ENCODE results near the gene TRAM2. TPM values are rescaled to one million over a fixed set of nuclear protein-coding genes. Genes with fewer than 3 reads are reported as not detected.

Gene TRAM2
- total RNA-seq, 1 experiment from 2014 or later: 12.8 TPM

DNA sequence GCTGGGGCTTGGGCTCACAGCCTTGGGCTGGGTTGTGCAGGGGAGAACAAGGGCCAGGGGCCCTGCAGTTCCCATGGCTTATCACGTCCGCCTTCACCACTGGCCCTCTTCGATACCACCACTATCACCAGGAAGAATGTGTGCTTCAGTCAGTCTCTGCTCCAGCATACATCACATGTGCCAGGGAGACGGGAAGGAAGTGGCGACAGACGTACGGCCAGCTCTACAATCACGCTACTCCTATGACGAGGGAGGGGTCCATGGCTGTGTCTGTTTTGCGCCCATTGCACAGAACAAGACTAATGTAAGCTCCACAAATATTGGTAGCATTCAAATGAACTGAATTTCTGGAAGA, 72.1 kb downstream of the TRAM2 start:
- H3K4me1 Mint-ChIP-seq (ENCODE audit: low read depth, unreplicated experiment): peaks cover 40% of the 10 kb centered on the region
- H3K4me3 Mint-ChIP-seq (ENCODE audit: low read depth, unreplicated experiment): peak overlapping the region; percentile 28
- H3K27me3 Mint-ChIP-seq (ENCODE audit: unreplicated experiment): no peaks in the 10 kb centered on the region
- TF ChIP-seq, protein P1, sequence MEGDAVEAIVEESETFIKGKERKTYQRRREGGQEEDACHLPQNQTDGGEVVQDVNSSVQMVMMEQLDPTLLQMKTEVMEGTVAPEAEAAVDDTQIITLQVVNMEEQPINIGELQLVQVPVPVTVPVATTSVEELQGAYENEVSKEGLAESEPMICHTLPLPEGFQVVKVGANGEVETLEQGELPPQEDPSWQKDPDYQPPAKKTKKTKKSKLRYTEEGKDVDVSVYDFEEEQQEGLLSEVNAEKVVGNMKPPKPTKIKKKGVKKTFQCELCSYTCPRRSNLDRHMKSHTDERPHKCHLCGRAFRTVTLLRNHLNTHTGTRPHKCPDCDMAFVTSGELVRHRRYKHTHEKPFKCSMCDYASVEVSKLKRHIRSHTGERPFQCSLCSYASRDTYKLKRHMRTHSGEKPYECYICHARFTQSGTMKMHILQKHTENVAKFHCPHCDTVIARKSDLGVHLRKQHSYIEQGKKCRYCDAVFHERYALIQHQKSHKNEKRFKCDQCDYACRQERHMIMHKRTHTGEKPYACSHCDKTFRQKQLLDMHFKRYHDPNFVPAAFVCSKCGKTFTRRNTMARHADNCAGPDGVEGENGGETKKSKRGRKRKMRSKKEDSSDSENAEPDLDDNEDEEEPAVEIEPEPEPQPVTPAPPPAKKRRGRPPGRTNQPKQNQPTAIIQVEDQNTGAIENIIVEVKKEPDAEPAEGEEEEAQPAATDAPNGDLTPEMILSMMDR (IDR thresholded peaks at IDR 0.05; ENCODE audit: unreplicated experiment): no peak
- BruUV-seq (replicated peaks): no TSS peak
- H3K36me3 Mint-ChIP-seq (ENCODE audit: insufficient read depth, unreplicated experiment): peaks cover 20% of the 10 kb centered on the region
- intact Hi-C loops (cut with micrococcal nuclease; ENCODE audit: unreplicated experiment): loop anchor here (5.0 kb wide), 1 partner anchor 93 kb away; no protein-coding TSS in a partner anchor
- no peak for DNase-seq
- peak overlapping the region; percentile 25 for H3K27ac Mint-ChIP-seq (ENCODE audit: unreplicated experiment)
- CTCF ChIA-PET: interaction anchor here (0.5 to 1.5 kb wide), 12 partner anchors 10 to 147 kb away, joined by 3 to 9 read pairs (median 3); partner anchors contain the start of gene TRAM2
- H3K9me3 Mint-ChIP-seq (ENCODE audit: low read depth, unreplicated experiment): no peaks in the 10 kb centered on the region

GRCh38 chr6:52503851-52504781, 72.7 kb downstream of the TRAM2 start:
- peak overlapping the region; percentile 28 for H3K4me3 Mint-ChIP-seq (ENCODE audit: low read depth, unreplicated experiment)
- peaks cover 20% of the 10 kb centered on the region for H3K36me3 Mint-ChIP-seq (ENCODE audit: insufficient read depth, unreplicated experiment)
- TF ChIP-seq, protein P1 (IDR thresholded peaks at IDR 0.05; ENCODE audit: unreplicated experiment): no peak
- intact Hi-C loops (cut with micrococcal nuclease; ENCODE audit: unreplicated experiment): loop anchor here (2.0 to 5.0 kb wide), 2 partner anchors 83 to 93 kb away; partner anchors contain the start of gene EFHC1
- no TSS peak for BruUV-seq (replicated peaks)
- peak overlapping the region; percentile 25 for H3K27ac Mint-ChIP-seq (ENCODE audit: unreplicated experiment)
- H3K27me3 Mint-ChIP-seq (ENCODE audit: unreplicated experiment): no peaks in the 10 kb centered on the region
- CTCF ChIA-PET: interaction anchor here (0.5 to 1.5 kb wide), 16 partner anchors 8 to 625 kb away, joined by 3 to 9 read pairs (median 3); partner anchors contain the start of gene TRAM2
- peaks cover 40% of the 10 kb centered on the region for H3K4me1 Mint-ChIP-seq (ENCODE audit: low read depth, unreplicated experiment)
- DNase-seq: peak; percentile 99
- no peaks in the 10 kb centered on the region for H3K9me3 Mint-ChIP-seq (ENCODE audit: low read depth, unreplicated experiment)

DNA sequence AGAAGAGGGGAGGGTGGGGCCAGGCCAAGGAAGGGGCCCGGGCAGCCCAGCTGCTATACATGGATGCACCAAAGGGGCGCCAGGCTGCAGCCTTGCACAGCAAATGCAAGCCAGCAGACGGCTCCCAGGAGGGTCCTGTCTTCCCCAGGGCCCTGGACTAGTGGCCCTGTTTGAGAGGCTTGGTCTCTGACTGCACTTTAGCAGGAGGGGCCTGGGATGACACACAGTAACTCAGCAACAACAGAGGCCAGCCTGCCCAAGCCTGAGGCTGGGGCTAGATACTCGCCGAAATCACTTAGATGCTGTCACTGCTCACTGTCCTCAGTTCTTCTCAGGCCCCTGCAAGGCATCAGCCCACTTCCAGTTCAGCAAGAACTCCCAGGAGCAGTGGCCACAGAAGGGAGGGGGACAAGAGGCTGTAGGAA, 73.5 kb downstream of the TRAM2 start:
- Mint-ChIP-seq H3K4me3 (ENCODE audit: low read depth, unreplicated experiment) (peak overlapping the region; percentile 28), H3K27ac (ENCODE audit: unreplicated experiment) (peak overlapping the region; percentile 25), H3K36me3 (ENCODE audit: insufficient read depth, unreplicated experiment) (peaks cover 20% of the 10 kb centered on the region), H3K9me3 (ENCODE audit: low read depth, unreplicated experiment) (no peaks in the 10 kb centered on the region), H3K27me3 (ENCODE audit: unreplicated experiment) (no peaks in the 10 kb centered on the region), H3K4me1 (ENCODE audit: low read depth, unreplicated experiment) (peaks cover 40% of the 10 kb centered on the region)
- BruUV-seq (replicated peaks): no TSS peak
- peak; percentile 32 for DNase-seq
- intact Hi-C loops (cut with micrococcal nuclease; ENCODE audit: unreplicated experiment): loop anchor here (2.0 to 5.0 kb wide), 2 partner anchors 83 to 94 kb away; partner anchors contain the start of gene EFHC1
- CTCF ChIA-PET: interaction anchor here (0.9 to 1.5 kb wide), 8 partner anchors 9 to 148 kb away, joined by 3 to 9 read pairs (median 4); no protein-coding TSS in a partner anchor
- TF ChIP-seq, protein P1 (IDR thresholded peaks at IDR 0.05; ENCODE audit: unreplicated experiment): peak; percentile 32

DNA sequence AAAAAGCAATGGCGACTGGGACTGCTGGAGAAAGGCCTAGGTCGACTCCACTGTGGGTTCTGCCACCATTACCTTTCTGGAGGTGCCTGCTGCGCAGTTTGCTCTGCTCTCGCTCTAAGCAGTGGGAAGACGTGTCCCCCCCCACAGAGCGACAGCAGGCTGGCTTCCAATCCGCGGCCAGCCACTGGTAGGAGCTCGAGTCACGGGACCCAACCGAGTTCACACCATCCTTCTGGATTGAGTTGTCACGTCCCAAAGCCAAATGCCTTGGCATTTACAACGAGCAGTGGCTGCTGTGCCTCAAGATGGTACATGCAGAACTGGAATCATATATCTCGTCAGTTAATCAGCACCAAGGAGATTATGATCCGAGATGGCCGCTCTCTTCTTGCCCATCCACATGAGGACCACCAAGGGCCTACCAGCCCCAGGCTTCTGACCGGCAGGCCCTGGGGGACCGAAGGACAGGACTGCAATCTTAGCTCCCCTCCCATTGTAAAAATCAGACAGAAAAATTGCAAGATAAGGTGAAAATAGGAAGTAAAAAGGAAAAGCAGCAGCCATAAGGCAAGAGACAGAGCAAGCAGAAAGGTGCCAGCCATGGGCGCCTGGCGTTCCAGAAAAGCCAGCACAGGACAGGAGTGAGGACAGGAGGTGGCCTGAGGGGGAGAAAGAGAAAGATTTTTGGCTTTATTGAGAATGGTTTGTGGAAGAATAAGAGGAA, 74.4 kb downstream of the TRAM2 start:
- Mint-ChIP-seq H3K4me3 (ENCODE audit: low read depth, unreplicated experiment) (no peak overlapping the region), H3K27ac (ENCODE audit: unreplicated experiment) (no peak overlapping the region), H3K9me3 (ENCODE audit: low read depth, unreplicated experiment) (no peaks in the 10 kb centered on the region), H3K36me3 (ENCODE audit: insufficient read depth, unreplicated experiment) (peaks cover 15% of the 10 kb centered on the region), H3K4me1 (ENCODE audit: low read depth, unreplicated experiment) (peaks cover 33% of the 10 kb centered on the region), H3K27me3 (ENCODE audit: unreplicated experiment) (no peaks in the 10 kb centered on the region)
- TF ChIP-seq, protein P1 (IDR thresholded peaks at IDR 0.05; ENCODE audit: unreplicated experiment): no peak
- BruUV-seq (replicated peaks): no TSS peak
- intact Hi-C loops (cut with micrococcal nuclease; ENCODE audit: unreplicated experiment): loop anchor here (2.0 to 5.0 kb wide), 2 partner anchors 82 to 95 kb away; partner anchors contain the start of gene EFHC1
- no peak for DNase-seq
- CTCF ChIA-PET: interaction anchor here (0.7 kb wide), 1 partner anchor 485 kb away, joined by 4 read pairs; no protein-coding TSS in a partner anchor

Measured in Calu3 (cell line).